Hindlimb muscle (tissue), 1 donor: ENCODE measurements around the gene FGR. TPM values are rescaled to one million over a fixed set of nuclear protein-coding genes. Genes with fewer than 3 reads are reported as not detected.
A peak's percentile ranks its signal among the peaks of the same experiment; 100 is the strongest.
"Not testable (repeated sequence)": the region's sequence is repeated elsewhere in the genome, so short reads cannot be mapped to it uniquely, and the experiment has no call there.

Experiments used
- DNase-seq: peaks from one replicate; pipeline ENCODE4 v3.0.0-alpha.2; 2013
- polyA plus RNA-seq: library from polyadenylated mRNA; unstranded; fragments of 120-200 nt; gene quantifications from one replicate; pipeline ENCODE4 v1.2.1, GENCODE V29; 2013; ENCODE audit not compliant: insufficient read length

FGR gene
- polyA plus RNA-seq, 1 donor: 2.4 TPM

GRCh38 chr1:27659497-27660299, 24.7 kb upstream of the FGR start:
- DNase-seq: peak; percentile 91

- no peak for DNase-seq
Measured at GRCh38 chr1:27658951-27659496, 24.0 kb upstream of the FGR start.

GRCh38 chr1:27656157-27656893, 21.3 kb upstream of the FGR start:
- DNase-seq: no peak

- DNase-seq: no peak
Measured at GRCh38 chr1:27655151-27655937, 20.4 kb upstream of the FGR start.

- no peak for DNase-seq
Measured at GRCh38 chr1:27652111-27652864, 17.3 kb upstream of the FGR start.

GRCh38 chr1:27650539-27651175, 15.7 kb upstream of the FGR start:
- DNase-seq: no peak

GRCh38 chr1:27650171-27650538, 15.2 kb upstream of the FGR start:
- no peak for DNase-seq

GRCh38 chr1:27649306-27649635, 14.3 kb upstream of the FGR start:
- no peak for DNase-seq

GRCh38 chr1:27648602-27649305, 13.8 kb upstream of the FGR start:
- DNase-seq: no peak

GRCh38 chr1:27647328-27647727, 12.3 kb upstream of the FGR start:
- no peak for DNase-seq

GRCh38 chr1:27646676-27647075, 11.7 kb upstream of the FGR start:
- DNase-seq: no peak

- DNase-seq: no peak
Measured at GRCh38 chr1:27645071-27645415, 10.1 kb upstream of the FGR start.

- no peak for DNase-seq
Measured at GRCh38 chr1:27644369-27645070, 9.5 kb upstream of the FGR start.

GRCh38 chr1:27643600-27644368, 8.8 kb upstream of the FGR start:
- no peak for DNase-seq

- DNase-seq: not testable (repeated sequence)
Measured at GRCh38 chr1:27640514-27640913, 5.5 kb upstream of the FGR start.

GRCh38 chr1:27638805-27639204, 3.8 kb upstream of the FGR start:
- no peak for DNase-seq

GRCh38 chr1:27638047-27638734, 3.2 kb upstream of the FGR start:
- DNase-seq: no peak

GRCh38 chr1:27635396-27636142, 584 bp upstream of the FGR start:
- DNase-seq: no peak
